CD4-positive, alpha-beta T cell treated with Interleukin-12 subunit alpha and Interleukin-12 subunit beta, for 1 hour (primary cell): Measurements from ENCODE around the gene POLR1E.

ENCODE experiments used
- DNase-seq: peaks from one replicate; pipeline ENCODE4 v3.0.0-alpha.2; 2020

Gene POLR1E

GRCh38 chr9:37540634-37541033 is 54.9 kb downstream of the POLR1E start:
- no peak for DNase-seq

GRCh38 chr9:37541465-37541864 is 55.7 kb downstream of the POLR1E start:
- DNase-seq = no peak

GRCh38 chr9:37542488-37542887 is 56.7 kb downstream of the POLR1E start:
- DNase-seq = no peak

- DNase-seq = no peak
These were observed 57.1 kb downstream of the POLR1E start for GRCh38 chr9:37542895-37543294.

GRCh38 chr9:37543468-37543867 is 57.7 kb downstream of the POLR1E start:
- DNase-seq = no peak

GRCh38 chr9:37547328-37547878 is 61.7 kb downstream of the POLR1E start:
- no peak for DNase-seq

- DNase-seq = no peak
These were observed 63.8 kb downstream of the POLR1E start for GRCh38 chr9:37549527-37549926.

- no peak for DNase-seq
These were observed 65.0 kb downstream of the POLR1E start for GRCh38 chr9:37550781-37551180.

GRCh38 chr9:37551468-37551867 is 65.7 kb downstream of the POLR1E start:
- no peak for DNase-seq

- no peak for DNase-seq
These were observed 66.1 kb downstream of the POLR1E start for GRCh38 chr9:37551888-37552287.
